Activated naive CD4-positive, alpha-beta T cell treated with anti-CD3 and anti-CD28 coated beads, Interleukin-2, amount 10 ng/mL, durations not matched to agents 7 days and 5 days (primary cell): ENCODE measurements around the gene KIAA1217.

ENCODE experiments used
- CTCF ChIA-PET: fragments of 350-600 bp; sonication (Branson Sonifier 250); formaldehyde crosslinking; loops from one replicate; lab custom pipeline; 2021; ENCODE audit warnings: antibody characterized with exemption; lab: Charles Lee
- DNase-seq: peaks from one replicate; pipeline ENCODE4 v3.0.0-alpha.2; 2020
- H3K27ac Mint-ChIP-seq: one replicate; pipeline ENCODE4 v1.8.0; 2021; ENCODE audit warnings: mild to moderate bottlenecking, moderate library complexity, mixed read lengths
- H3K27me3 Mint-ChIP-seq: one replicate; pipeline ENCODE4 v1.8.0; 2021; ENCODE audit warnings: mild to moderate bottlenecking, mixed read lengths
- H3K36me3 Mint-ChIP-seq: one replicate; pipeline ENCODE4 v1.8.0; 2021; ENCODE audit warnings: mixed read lengths
- H3K4me1 Mint-ChIP-seq: one replicate; pipeline ENCODE4 v1.8.0; 2021; ENCODE audit warnings: mixed read lengths
- H3K4me3 Mint-ChIP-seq: one replicate; pipeline ENCODE4 v1.8.0; 2021; ENCODE audit warnings: mild to moderate bottlenecking, moderate library complexity, mixed read lengths
- H3K9me3 Mint-ChIP-seq: one replicate; pipeline ENCODE4 v1.8.0; 2021; ENCODE audit warnings: mixed read lengths

Gene KIAA1217

GRCh38 chr10:24463611-24464426, 254.9 kb downstream of the KIAA1217 start:
- CTCF ChIA-PET: no interaction called here
- Mint-ChIP-seq H3K9me3 (no peaks in the 10 kb centered on the region), H3K27me3 (no peaks in the 10 kb centered on the region), H3K4me1 (peaks cover 28% of the 10 kb centered on the region), H3K4me3 (no peak overlapping the region), H3K27ac (peak overlapping the region; percentile 75), H3K36me3 (no peaks in the 10 kb centered on the region)
- peak; percentile 26 for DNase-seq

GRCh38 chr10:24465124-24465874, 256.4 kb downstream of the KIAA1217 start:
- Mint-ChIP-seq H3K4me3 (no peak overlapping the region), H3K27me3 (no peaks in the 10 kb centered on the region), H3K9me3 (no peaks in the 10 kb centered on the region), H3K36me3 (no peaks in the 10 kb centered on the region), H3K27ac (no peak overlapping the region), H3K4me1 (peaks cover 28% of the 10 kb centered on the region)
- CTCF ChIA-PET: no interaction called here
- no peak for DNase-seq

DNA sequence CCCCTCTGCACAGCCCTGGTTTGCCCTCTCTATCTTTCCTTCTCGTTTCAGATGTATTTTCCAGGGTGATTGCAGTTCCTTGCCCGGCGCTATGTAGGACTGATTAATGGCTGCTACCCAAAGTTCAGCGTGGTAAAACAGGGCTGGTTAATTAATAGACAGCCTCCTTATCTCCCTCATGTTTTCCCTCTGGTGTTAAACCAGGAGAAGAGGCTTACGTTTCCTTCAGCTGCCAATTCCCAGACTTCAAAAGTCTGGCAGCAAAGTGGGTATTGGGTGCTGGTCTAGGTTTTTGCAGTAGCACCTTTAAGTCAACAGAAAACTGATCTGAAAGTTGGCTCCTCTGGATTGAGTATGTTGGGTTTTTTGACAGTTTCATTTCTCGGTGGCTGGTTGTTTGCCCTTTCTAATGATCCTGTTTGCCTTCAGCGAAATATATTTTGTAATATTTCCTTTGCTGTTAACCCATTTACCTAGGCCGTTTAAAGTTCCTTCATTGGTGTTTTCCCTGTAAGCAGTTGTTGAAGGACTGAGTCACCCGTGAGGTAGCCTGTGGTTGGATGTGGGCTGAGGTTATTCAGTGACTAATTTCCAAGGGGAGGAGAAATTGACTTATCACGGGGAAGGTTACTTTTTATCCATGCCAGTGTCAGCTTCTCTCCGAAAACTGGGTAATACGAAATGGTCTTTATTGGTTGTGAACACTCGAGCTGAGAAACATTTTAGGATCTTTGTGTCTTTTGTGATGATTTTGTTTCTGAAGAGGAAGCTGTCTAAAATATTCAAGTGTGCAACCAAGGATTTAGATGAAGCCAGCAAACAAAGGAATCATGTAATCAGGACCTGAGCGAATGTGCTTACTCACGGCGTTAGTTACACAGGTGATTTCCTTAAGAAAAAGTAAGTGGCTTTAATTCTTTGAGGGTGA, 257.2 kb downstream of the KIAA1217 start:
- peaks cover 3% of the 10 kb centered on the region for H3K27me3 Mint-ChIP-seq

DNA sequence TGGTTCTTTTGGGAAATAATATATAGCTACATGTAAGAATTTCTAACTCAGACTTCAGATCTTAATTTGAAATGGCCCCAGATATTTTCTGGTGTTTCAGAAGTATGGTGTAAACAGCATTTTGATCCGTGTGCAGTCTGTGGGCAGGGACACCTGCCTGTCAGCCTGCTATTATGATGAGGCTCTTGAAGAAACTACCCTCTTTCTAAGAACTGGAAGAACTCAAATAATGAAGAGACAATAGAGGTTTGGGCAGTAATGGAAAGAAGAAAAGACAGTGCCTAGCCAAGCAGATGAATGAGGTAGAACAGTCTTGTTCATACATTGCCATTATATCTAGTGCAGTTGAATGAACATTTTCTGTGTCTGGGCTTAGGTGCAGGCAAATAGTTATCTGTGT, 258.2 kb downstream of the KIAA1217 start:
- Mint-ChIP-seq H3K4me3 (no peak overlapping the region), H3K36me3 (no peaks in the 10 kb centered on the region), H3K9me3 (no peaks in the 10 kb centered on the region), H3K4me1 (peaks cover 28% of the 10 kb centered on the region), H3K27ac (no peak overlapping the region), H3K27me3 (peaks cover 4% of the 10 kb centered on the region)
- CTCF ChIA-PET: no interaction called here
- no peak for DNase-seq

More for the DNA sequence above, 257.2 kb downstream of the KIAA1217 start:
- DNase-seq: peak; percentile 34
- H3K36me3 Mint-ChIP-seq: no peaks in the 10 kb centered on the region
- H3K4me1 Mint-ChIP-seq: peaks cover 28% of the 10 kb centered on the region
- H3K9me3 Mint-ChIP-seq: no peaks in the 10 kb centered on the region
- no peak overlapping the region for H3K4me3 Mint-ChIP-seq
- no peak overlapping the region for H3K27ac Mint-ChIP-seq
- CTCF ChIA-PET: no interaction called here

DNA sequence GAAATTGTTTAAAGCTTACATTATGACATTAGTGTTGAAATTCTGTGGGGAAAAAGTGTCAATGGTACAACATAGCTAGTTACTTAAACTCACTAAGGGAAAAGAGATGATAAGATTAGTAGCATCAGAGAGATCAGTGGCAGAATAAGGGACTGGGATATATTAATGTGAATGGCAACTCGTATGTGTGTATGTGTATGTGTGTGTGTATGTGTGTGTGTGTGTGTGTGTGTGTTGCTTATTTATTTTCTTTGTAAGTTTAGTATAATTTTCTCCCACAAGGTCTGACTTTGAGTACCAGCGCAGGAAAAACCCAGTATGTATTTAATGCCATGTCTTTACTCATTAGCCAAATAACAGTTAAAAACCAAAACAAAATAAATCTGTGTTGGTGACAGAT, 258.7 kb downstream of the KIAA1217 start:
- no peak overlapping the region for H3K27ac Mint-ChIP-seq
- H3K4me1 Mint-ChIP-seq: peaks cover 28% of the 10 kb centered on the region
- DNase-seq: no peak
- CTCF ChIA-PET: no interaction called here
- H3K36me3 Mint-ChIP-seq: no peaks in the 10 kb centered on the region
- no peak overlapping the region for H3K4me3 Mint-ChIP-seq
- H3K9me3 Mint-ChIP-seq: no peaks in the 10 kb centered on the region
- H3K27me3 Mint-ChIP-seq: peaks cover 4% of the 10 kb centered on the region

GRCh38 chr10:24468281-24468751, 259.4 kb downstream of the KIAA1217 start:
- H3K9me3 Mint-ChIP-seq: no peaks in the 10 kb centered on the region
- no peaks in the 10 kb centered on the region for H3K36me3 Mint-ChIP-seq
- peaks cover 6% of the 10 kb centered on the region for H3K27me3 Mint-ChIP-seq
- H3K4me1 Mint-ChIP-seq: peaks cover 28% of the 10 kb centered on the region
- CTCF ChIA-PET: no interaction called here
- H3K4me3 Mint-ChIP-seq: no peak overlapping the region
- no peak overlapping the region for H3K27ac Mint-ChIP-seq
- no peak for DNase-seq

GRCh38 chr10:24469993-24470392, 261.1 kb downstream of the KIAA1217 start:
- Mint-ChIP-seq H3K36me3 (no peaks in the 10 kb centered on the region), H3K4me3 (no peak overlapping the region), H3K9me3 (no peaks in the 10 kb centered on the region), H3K27me3 (peaks cover 7% of the 10 kb centered on the region), H3K27ac (no peak overlapping the region), H3K4me1 (peaks cover 11% of the 10 kb centered on the region)
- CTCF ChIA-PET: no interaction called here
- no peak for DNase-seq

DNA sequence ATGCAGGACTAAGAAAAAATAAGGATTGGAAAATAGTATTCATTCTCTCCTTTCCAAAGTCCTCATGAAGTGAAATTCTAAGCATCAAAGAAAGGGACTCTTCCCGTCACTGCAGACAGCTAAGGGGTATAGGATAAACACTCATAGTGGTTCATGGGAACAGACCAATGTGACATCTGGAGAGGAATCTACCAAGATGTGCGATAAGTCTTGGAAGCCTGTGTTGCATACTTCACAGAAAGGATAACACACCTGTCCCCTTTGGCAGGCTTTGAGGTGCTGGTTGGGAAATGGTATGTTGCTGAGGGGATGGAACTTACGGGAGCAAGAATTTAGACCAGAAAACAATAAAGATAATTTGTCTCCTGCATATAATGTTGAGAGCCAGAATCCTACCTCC, 266.7 kb downstream of the KIAA1217 start:
- CTCF ChIA-PET: no interaction called here
- Mint-ChIP-seq H3K27ac (no peak overlapping the region), H3K9me3 (peaks cover 3% of the 10 kb centered on the region), H3K27me3 (peaks cover 10% of the 10 kb centered on the region), H3K4me1 (no peaks in the 10 kb centered on the region), H3K4me3 (no peak overlapping the region), H3K36me3 (no peaks in the 10 kb centered on the region)
- DNase-seq: no peak

DNA sequence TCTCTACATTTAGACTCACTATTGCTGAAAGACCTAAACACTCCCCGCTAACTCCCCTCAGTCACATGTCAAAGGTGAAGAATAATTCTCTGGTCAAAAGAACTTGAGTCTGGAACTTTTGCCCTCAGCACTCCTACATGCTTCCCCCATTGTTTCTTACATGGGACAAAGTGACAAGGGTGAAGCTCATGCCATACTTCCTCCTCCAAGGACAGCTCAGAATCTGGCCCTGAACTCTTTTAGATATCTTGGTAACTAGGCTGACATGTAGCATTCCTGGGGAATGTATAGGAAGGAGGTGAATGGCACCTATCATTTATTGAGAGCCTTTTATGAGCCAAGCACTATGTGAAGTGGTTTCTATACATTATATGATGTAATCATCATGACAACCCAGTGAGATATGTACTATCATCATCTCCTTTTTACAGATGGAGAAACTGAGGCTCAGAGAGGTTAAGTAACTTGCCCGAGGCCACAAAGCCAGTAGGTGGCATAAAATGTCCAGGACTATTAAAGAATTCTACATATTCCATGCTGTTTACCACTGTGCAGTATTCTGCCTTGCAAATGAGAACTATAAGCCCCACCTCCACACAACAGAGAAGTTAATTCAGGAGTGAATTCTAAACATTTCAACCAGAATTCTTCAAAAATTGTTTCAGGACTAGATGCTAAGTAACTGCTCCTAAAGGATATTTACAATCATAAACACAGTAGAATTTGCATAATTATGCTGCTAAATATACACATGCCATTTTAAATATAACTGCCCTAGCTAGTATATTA, 268.2 kb downstream of the KIAA1217 start:
- no peaks in the 10 kb centered on the region for H3K4me1 Mint-ChIP-seq
- peaks cover 3% of the 10 kb centered on the region for H3K9me3 Mint-ChIP-seq
- H3K36me3 Mint-ChIP-seq: no peaks in the 10 kb centered on the region
- H3K4me3 Mint-ChIP-seq: no peak overlapping the region
- H3K27ac Mint-ChIP-seq: no peak overlapping the region
- CTCF ChIA-PET: interaction anchor here (1.3 kb wide), 1 partner anchor 42 kb away, joined by 3 read pairs; no protein-coding TSS in a partner anchor
- no peak for DNase-seq
- peaks cover 6% of the 10 kb centered on the region for H3K27me3 Mint-ChIP-seq

DNA sequence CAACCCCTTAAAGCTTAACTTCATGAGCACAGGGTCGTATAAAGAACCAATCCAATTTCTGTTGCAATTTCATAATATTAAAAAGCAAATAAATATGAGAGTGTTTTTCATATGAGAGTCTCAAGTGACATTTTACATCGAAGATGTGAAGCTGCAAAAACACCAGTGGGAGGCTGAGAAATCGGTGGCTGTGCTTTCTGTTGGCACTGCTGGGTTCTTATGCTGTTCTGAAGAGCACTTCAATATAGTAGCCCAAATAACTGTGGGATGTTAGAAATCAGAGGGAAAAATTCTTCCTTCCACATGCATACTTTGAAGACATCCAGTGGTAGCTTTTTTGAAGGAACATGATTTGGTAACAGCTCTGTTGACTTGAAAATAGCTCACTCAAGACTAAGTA, 269.0 kb downstream of the KIAA1217 start:
- Mint-ChIP-seq H3K27ac (no peak overlapping the region), H3K9me3 (peaks cover 3% of the 10 kb centered on the region), H3K4me3 (no peak overlapping the region), H3K27me3 (peaks cover 6% of the 10 kb centered on the region), H3K36me3 (no peaks in the 10 kb centered on the region), H3K4me1 (no peaks in the 10 kb centered on the region)
- no peak for DNase-seq
- CTCF ChIA-PET: interaction anchor here (1.3 kb wide), 1 partner anchor 41 kb away, joined by 3 read pairs; no protein-coding TSS in a partner anchor

DNA sequence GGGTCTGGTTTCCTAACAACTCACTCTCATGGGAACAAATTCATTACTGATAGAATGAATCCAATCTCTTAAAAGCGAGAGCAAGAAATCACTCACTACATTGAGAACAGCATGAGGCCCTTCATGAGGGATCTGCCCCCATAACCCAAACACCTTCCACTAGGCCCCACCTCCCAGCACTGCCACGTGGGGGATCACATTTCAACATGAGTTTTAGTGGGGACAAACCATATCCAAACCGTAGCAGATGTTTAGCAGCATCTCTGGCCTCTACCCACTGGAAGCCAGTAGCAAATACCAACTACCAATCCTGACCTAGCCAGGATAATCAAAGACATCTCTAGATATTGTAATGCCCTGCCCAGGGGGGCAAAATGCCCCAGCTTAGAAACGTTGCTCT, 270.9 kb downstream of the KIAA1217 start:
- H3K27ac Mint-ChIP-seq: no peak overlapping the region
- no peak overlapping the region for H3K4me3 Mint-ChIP-seq
- H3K9me3 Mint-ChIP-seq: peaks cover 3% of the 10 kb centered on the region
- peaks cover 7% of the 10 kb centered on the region for H3K4me1 Mint-ChIP-seq
- DNase-seq: no peak
- no peaks in the 10 kb centered on the region for H3K36me3 Mint-ChIP-seq
- CTCF ChIA-PET: no interaction called here
- peaks cover 3% of the 10 kb centered on the region for H3K27me3 Mint-ChIP-seq

- CTCF ChIA-PET: interaction anchor here (1.6 kb wide), 1 partner anchor 24 kb away, joined by 3 read pairs; no protein-coding TSS in a partner anchor
- H3K9me3 Mint-ChIP-seq: peaks cover 3% of the 10 kb centered on the region
- DNase-seq: no peak
- no peak overlapping the region for H3K4me3 Mint-ChIP-seq
- H3K27ac Mint-ChIP-seq: no peak overlapping the region
- H3K36me3 Mint-ChIP-seq: no peaks in the 10 kb centered on the region
- peaks cover 7% of the 10 kb centered on the region for H3K4me1 Mint-ChIP-seq
- peaks cover 3% of the 10 kb centered on the region for H3K27me3 Mint-ChIP-seq
Observed at GRCh38 chr10:24480447-24480846, 271.5 kb downstream of the KIAA1217 start.

DNA sequence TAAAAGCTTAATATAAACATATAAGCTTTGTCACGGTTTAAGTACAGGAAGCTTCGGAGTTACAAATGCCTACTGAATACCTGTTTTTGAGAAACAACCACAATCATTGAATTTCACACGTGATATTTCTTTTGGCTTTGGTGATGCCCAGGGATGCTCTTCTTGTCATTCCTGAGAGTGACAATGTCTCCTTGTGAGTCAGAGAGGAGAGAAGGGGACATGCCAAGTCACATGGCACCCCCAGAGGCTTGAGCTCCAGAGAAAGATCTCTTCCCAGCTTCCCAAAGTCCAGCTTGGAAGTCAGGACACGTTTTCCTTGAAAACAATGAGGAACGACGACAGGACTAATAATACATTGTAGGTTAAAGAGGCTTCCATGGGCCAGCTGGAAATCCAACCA, 272.3 kb downstream of the KIAA1217 start:
- H3K27ac Mint-ChIP-seq: no peak overlapping the region
- peaks cover 7% of the 10 kb centered on the region for H3K4me1 Mint-ChIP-seq
- no peaks in the 10 kb centered on the region for H3K27me3 Mint-ChIP-seq
- peaks cover 3% of the 10 kb centered on the region for H3K9me3 Mint-ChIP-seq
- no peak for DNase-seq
- H3K36me3 Mint-ChIP-seq: no peaks in the 10 kb centered on the region
- H3K4me3 Mint-ChIP-seq: no peak overlapping the region
- CTCF ChIA-PET: interaction anchor here (1.6 kb wide), 1 partner anchor 23 kb away, joined by 3 read pairs; no protein-coding TSS in a partner anchor
